DND-41 (cell line): ENCODE data around the gene NFKB2.

Source experiments
- ATAC-seq: fragments of 200-7000 bp; cut with Tn5 transposase; 3 replicates; pipeline ENCODE4 v1.9.1; 2021; ENCODE audit warnings: low read depth; ENCODE audit not compliant: insufficient read depth
- DNase-seq: peaks from one replicate; pipeline ENCODE4 v3.0.0-alpha.2; 2020
- H2AFZ ChIP-seq: 2 replicates; pipeline ENCODE4 v1.6.0; 2012; ENCODE audit warnings: low read depth, low read length
- H3K27ac ChIP-seq: 2 replicates; pipeline ENCODE4 v1.5.1; 2012; ENCODE audit warnings: low read length, inconsistent platforms
- H3K27me3 ChIP-seq: fragments of 200-600 bp; sonication (generic); 2 replicates; pipeline ENCODE4 v1.6.0; 2012; ENCODE audit warnings: low read length, mild to moderate bottlenecking, inconsistent platforms; ENCODE audit not compliant: insufficient read depth, poor library complexity
- H3K36me3 ChIP-seq: 2 replicates; pipeline ENCODE4 v1.5.1; 2012; ENCODE audit warnings: low read length, inconsistent platforms; ENCODE audit not compliant: insufficient read depth
- H3K4me1 ChIP-seq: 2 replicates; pipeline ENCODE4 v1.5.1; 2012; ENCODE audit warnings: mild to moderate bottlenecking, low read length; ENCODE audit not compliant: insufficient read depth
- H3K4me2 ChIP-seq: 2 replicates; pipeline ENCODE4 v1.6.0; 2012; ENCODE audit warnings: mild to moderate bottlenecking, moderate library complexity, low read length, inconsistent platforms; ENCODE audit not compliant: insufficient read depth
- H3K4me3 ChIP-seq, 2 experiments: fragments of 200-600 bp in 1 of 2; shearing (Covaris generic) in 1 of 2; 2 replicates each; pipeline ENCODE4 v1.5.1; 2012 to 2016; ENCODE audit warnings: inconsistent platforms in 2 of 2, low read length in 2 of 2, mild to moderate bottlenecking in 2 of 2, low read depth in 1 of 2, moderate library complexity in 1 of 2
- H3K79me2 ChIP-seq: 2 replicates; pipeline ENCODE4 v1.6.0; 2012; ENCODE audit warnings: low read length, inconsistent platforms; ENCODE audit not compliant: insufficient read depth
- H3K9ac ChIP-seq: 2 replicates; pipeline ENCODE4 v1.6.0; 2012; ENCODE audit warnings: low read depth, mild to moderate bottlenecking, inconsistent platforms, low read length, moderate library complexity
- H3K9me3 ChIP-seq: 2 replicates; pipeline ENCODE4 v1.5.1; 2012; ENCODE audit warnings: low read length, moderate library complexity, mild to moderate bottlenecking, inconsistent platforms; ENCODE audit not compliant: insufficient read depth, severe bottlenecking
- H4K20me1 ChIP-seq: 2 replicates; pipeline ENCODE4 v1.6.0; 2012; ENCODE audit warnings: low read length; ENCODE audit not compliant: insufficient read depth
- CTCF ChIP-seq: IDR thresholded peaks from 2 replicates; pipeline ENCODE4 v1.5.1; 2012; ENCODE audit warnings: borderline replicate concordance, low read length, moderate library complexity, mild to moderate bottlenecking; ENCODE audit not compliant: poor library complexity, severe bottlenecking; ENCODE audit errors: extremely low read depth
- EZH2 ChIP-seq: IDR thresholded peaks from 3 replicates; pipeline ENCODE4 v1.6.1; 2012; ENCODE audit warnings: borderline replicate concordance, low read depth, mild to moderate bottlenecking, moderate library complexity, low read length, inconsistent platforms; ENCODE audit not compliant: severe bottlenecking

The NFKB2 gene

GRCh38 chr10:102413806-102414561, 18.5 kb downstream of the NFKB2 start:
- Histone ChIP-seq H4K20me1 (peaks cover 12% of the 10 kb centered on the region), H2AFZ (no peak overlapping the region), H3K4me2 (no peak overlapping the region), H3K27ac (no peak overlapping the region), H3K4me3 (no peak overlapping the region), H3K9ac (no peak overlapping the region), H3K4me1 (peaks cover 9% of the 10 kb centered on the region), H3K9me3 (no peaks in the 10 kb centered on the region), H3K36me3 (no peaks in the 10 kb centered on the region), H3K79me2 (no peaks in the 10 kb centered on the region), H3K27me3 (peaks cover 22% of the 10 kb centered on the region)
- TF ChIP-seq EZH2 (no peak), CTCF (no peak)
- no peak for ATAC-seq
- DNase-seq, result no peak

- DNase-seq (no peak), ATAC-seq (no peak)
- Histone ChIP-seq H3K9ac (no peak overlapping the region), H3K4me2 (no peak overlapping the region), H3K79me2 (no peaks in the 10 kb centered on the region), H3K9me3 (no peaks in the 10 kb centered on the region), H4K20me1 (peaks cover 13% of the 10 kb centered on the region), H2AFZ (no peak overlapping the region), H3K27ac (no peak overlapping the region), H3K4me1 (peaks cover 11% of the 10 kb centered on the region), H3K27me3 (peaks cover 15% of the 10 kb centered on the region), H3K36me3 (no peaks in the 10 kb centered on the region), H3K4me3 (no peak overlapping the region)
- TF ChIP-seq EZH2 (no peak), CTCF (no peak)
Measured at GRCh38 chr10:102414749-102415148, 19.2 kb downstream of the NFKB2 start.

GRCh38 chr10:102416283-102416682, 20.8 kb downstream of the NFKB2 start:
- H4K20me1 ChIP-seq, result peaks cover 10% of the 10 kb centered on the region
- H3K9me3 ChIP-seq, result no peaks in the 10 kb centered on the region
- no peaks in the 10 kb centered on the region; the same call in 1 of the 2 replicates for H3K36me3 ChIP-seq
- H3K4me3 ChIP-seq, result no peak overlapping the region
- no peak for DNase-seq
- H3K9ac ChIP-seq, result no peak overlapping the region
- ATAC-seq, result no peak
- no peak overlapping the region for H3K27ac ChIP-seq
- H3K27me3 ChIP-seq, result no peaks in the 10 kb centered on the region
- H3K79me2 ChIP-seq, result peaks cover 1% of the 10 kb centered on the region; the same call in 1 of the 2 replicates
- H2AFZ ChIP-seq, result no peak overlapping the region
- TF ChIP-seq EZH2, result no peak
- no peak for TF ChIP-seq CTCF
- no peak overlapping the region for H3K4me2 ChIP-seq
- H3K4me1 ChIP-seq, result peaks cover 17% of the 10 kb centered on the region
